RWPE2 (cell line): ENCODE measurements around the gene PDE12.

Source experiments
- ATAC-seq: fragments of 200-7000 bp; cut with Tn5 transposase; 3 replicates; pipeline ENCODE4 v1.9.1; 2021; ENCODE audit warnings: low read depth
- DNase-seq: peaks from one replicate; pipeline ENCODE4 v3.0.0-alpha.2; 2020; ENCODE audit warnings: low spot score
- H3K27ac ChIP-seq: fragments of 450-650 bp; 2 replicates; pipeline ENCODE4 v1.5.1; 2017; ENCODE audit warnings: mild to moderate bottlenecking; ENCODE audit not compliant: poor library complexity, severe bottlenecking
- H3K27me3 ChIP-seq: fragments of 250-450 bp; sonication (Bioruptor Pico); 2 replicates; pipeline ENCODE4 v1.5.1; 2021; ENCODE audit warnings: mild to moderate bottlenecking, moderate library complexity; ENCODE audit not compliant: insufficient read depth, poor library complexity, severe bottlenecking
- H3K36me3 ChIP-seq: fragments of 250-450 bp; sonication (Bioruptor Pico); 2 replicates; pipeline ENCODE4 v1.5.1; 2020; ENCODE audit warnings: low read depth, mild to moderate bottlenecking, moderate library complexity
- H3K4me1 ChIP-seq: fragments of 250-450 bp; sonication (Bioruptor Pico); 2 replicates; pipeline ENCODE4 v1.5.1; 2021; ENCODE audit warnings: mild to moderate bottlenecking, moderate library complexity; ENCODE audit not compliant: insufficient read depth, poor library complexity, severe bottlenecking
- H3K4me3 ChIP-seq: fragments of 250-450 bp; sonication (Bioruptor Pico); 2 replicates; pipeline ENCODE4 v1.5.1; 2021; ENCODE audit warnings: mild to moderate bottlenecking, moderate library complexity; ENCODE audit not compliant: severe bottlenecking
- H3K9me3 ChIP-seq: fragments of 250-450 bp; sonication (Bioruptor Pico); 2 replicates; pipeline ENCODE4 v1.5.1; 2021; ENCODE audit warnings: mild to moderate bottlenecking, moderate library complexity; ENCODE audit not compliant: severe bottlenecking
- TF ChIP-seq, protein P1 (sequence below): fragments of 450-650 bp; IDR thresholded peaks from one replicate; pipeline ENCODE4 v1.5.1; 2017; ENCODE audit warnings: mild to moderate bottlenecking, moderate library complexity; ENCODE audit not compliant: poor library complexity, severe bottlenecking

PDE12 gene

DNA sequence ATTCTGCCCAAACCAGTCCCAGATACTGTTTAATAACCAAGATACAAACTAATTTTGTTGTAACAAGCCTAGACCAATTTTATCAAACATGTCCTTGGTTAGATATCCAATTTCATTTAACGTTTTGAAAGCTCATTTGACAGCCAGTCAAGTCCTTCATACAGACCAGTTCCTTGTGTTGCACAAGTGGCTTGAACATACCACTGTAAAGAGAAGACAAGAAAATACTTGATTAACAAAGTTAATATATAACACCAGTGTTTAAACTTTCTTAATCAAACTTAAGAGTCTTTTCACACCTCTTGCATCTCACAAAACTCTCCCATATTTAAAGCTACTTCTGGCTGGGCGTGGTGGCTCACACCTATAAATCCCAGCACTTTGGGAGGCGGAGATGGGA is 16.0 kb downstream of the PDE12 start:
- no peak overlapping the region for H3K27ac ChIP-seq
- no peaks in the 10 kb centered on the region for H3K27me3 ChIP-seq
- H3K36me3 ChIP-seq = peaks cover 83% of the 10 kb centered on the region
- ATAC-seq (no peak), DNase-seq (no peak)
- no peak overlapping the region for H3K4me3 ChIP-seq
- TF ChIP-seq, protein P1, sequence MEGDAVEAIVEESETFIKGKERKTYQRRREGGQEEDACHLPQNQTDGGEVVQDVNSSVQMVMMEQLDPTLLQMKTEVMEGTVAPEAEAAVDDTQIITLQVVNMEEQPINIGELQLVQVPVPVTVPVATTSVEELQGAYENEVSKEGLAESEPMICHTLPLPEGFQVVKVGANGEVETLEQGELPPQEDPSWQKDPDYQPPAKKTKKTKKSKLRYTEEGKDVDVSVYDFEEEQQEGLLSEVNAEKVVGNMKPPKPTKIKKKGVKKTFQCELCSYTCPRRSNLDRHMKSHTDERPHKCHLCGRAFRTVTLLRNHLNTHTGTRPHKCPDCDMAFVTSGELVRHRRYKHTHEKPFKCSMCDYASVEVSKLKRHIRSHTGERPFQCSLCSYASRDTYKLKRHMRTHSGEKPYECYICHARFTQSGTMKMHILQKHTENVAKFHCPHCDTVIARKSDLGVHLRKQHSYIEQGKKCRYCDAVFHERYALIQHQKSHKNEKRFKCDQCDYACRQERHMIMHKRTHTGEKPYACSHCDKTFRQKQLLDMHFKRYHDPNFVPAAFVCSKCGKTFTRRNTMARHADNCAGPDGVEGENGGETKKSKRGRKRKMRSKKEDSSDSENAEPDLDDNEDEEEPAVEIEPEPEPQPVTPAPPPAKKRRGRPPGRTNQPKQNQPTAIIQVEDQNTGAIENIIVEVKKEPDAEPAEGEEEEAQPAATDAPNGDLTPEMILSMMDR = no peak
- H3K4me1 ChIP-seq = no peaks in the 10 kb centered on the region
- H3K9me3 ChIP-seq = no peaks in the 10 kb centered on the region

DNA sequence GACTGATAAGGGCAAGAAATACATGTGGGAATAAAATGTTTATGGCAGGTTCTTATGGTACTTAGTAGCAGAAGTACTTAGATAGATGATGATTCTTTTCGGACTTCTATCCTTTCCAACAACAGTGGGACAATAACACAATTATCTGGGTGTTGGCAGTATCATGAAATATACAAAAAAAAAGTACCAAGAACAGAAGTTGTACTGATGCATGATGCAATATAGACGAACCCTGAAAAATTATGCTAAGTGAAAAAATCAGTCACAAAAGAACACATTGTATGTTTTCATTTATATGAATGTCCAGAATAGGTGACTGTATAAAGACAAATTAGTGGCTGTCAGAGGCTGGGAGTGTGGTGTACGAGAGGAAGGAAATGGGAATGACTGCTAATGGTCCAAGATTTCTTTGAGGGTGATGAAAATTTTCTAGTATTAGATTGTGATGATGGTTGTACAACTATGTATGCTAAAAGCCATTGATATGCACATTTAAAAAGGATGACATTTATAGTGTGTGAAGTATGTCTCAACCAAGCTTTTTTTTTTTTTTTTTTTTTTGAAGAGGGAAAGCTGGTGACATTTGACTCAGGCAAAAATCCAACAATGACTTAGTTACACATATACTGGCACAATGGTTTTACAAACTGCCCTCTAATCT is 20.0 kb downstream of the PDE12 start:
- Histone ChIP-seq H3K27ac (no peak overlapping the region), H3K9me3 (no peaks in the 10 kb centered on the region), H3K27me3 (no peaks in the 10 kb centered on the region), H3K4me3 (no peak overlapping the region), H3K36me3 (peaks cover 93% of the 10 kb centered on the region), H3K4me1 (no peaks in the 10 kb centered on the region)
- TF ChIP-seq, protein P1 = no peak
- no peak for DNase-seq
- no peak for ATAC-seq

DNA sequence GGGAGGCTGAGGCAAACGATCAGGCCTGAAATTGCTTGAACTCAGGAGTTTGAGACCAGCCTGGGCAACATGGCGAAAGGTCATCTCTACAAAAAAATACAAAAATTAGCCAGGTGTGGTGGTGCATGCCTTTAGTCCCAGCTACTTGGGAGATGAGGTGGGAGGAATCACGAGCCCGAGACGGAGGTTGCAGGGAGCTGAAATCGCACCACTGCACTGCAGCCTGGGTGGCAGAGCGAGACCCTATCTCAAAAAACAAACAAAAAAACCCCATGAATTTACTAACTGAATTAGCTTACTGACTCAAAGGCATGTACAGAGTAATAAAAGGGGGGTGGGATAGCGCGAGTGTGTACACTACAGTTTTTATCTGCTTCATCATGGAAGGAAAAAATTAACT is 21.7 kb downstream of the PDE12 start:
- peaks cover 93% of the 10 kb centered on the region for H3K36me3 ChIP-seq
- H3K27ac ChIP-seq = no peak overlapping the region
- H3K4me3 ChIP-seq = no peak overlapping the region
- H3K9me3 ChIP-seq = no peaks in the 10 kb centered on the region
- H3K4me1 ChIP-seq = no peaks in the 10 kb centered on the region
- no peaks in the 10 kb centered on the region for H3K27me3 ChIP-seq
- ATAC-seq (no peak), DNase-seq (no peak)
- TF ChIP-seq, protein P1 = no peak

DNA sequence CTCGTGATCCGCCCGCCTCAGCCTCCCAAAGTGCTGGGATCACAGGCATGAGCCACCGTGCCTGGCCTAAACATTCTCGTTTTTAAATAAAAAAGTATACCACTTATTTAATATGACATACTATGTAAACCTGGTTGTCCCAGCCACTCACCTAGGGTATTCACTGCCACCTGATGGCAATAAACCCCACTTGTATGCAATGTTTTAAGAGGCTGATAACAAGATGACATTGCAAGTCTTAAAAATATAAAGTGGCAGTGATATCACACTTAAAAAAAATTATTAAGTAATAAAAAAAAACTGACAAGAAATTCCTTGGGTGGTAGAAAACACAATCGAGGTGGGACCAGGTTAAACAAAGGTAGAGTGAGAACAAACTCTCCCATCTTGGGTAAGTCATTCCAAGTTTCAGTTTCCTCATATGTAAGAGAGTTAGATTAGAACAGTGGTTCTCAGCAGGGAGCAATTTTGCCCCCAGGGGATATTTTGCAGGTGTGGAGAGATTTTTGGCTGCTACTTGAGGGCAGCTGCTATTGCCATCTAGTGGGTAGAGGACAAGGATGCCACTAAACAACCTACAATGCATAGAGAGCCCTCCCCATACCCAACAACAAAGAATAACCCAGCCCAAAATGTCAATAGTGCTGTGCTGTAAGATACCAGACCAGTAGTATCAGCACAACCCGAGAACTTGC is 26.5 kb downstream of the PDE12 start:
- Histone ChIP-seq H3K27me3 (no peaks in the 10 kb centered on the region), H3K4me1 (no peaks in the 10 kb centered on the region), H3K9me3 (no peaks in the 10 kb centered on the region), H3K4me3 (no peak overlapping the region), H3K27ac (no peak overlapping the region), H3K36me3 (peaks cover 87% of the 10 kb centered on the region)
- peak; percentile 74 for ATAC-seq
- no peak for DNase-seq
- TF ChIP-seq, protein P1 = peak; percentile 33

DNA sequence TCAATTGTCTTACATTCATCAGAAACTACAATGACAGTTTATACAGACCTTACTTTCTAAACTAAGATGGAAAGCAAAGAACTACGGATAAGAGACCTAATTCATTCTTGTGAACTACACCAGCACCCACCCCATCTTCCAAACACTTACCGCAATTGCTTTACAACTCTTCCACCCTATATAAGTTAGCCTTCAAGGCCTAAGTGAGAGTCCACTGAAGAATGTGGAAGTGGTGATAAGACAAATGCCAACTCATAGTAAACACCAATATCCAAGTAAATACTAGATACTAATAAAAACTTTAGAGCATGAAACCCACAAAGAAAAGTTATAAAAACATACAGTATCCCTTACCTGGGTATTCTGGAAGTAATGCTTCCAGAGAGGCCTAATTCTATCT is 27.5 kb downstream of the PDE12 start:
- Histone ChIP-seq H3K27ac (no peak overlapping the region), H3K36me3 (peaks cover 86% of the 10 kb centered on the region), H3K9me3 (no peaks in the 10 kb centered on the region), H3K4me1 (no peaks in the 10 kb centered on the region), H3K4me3 (no peak overlapping the region), H3K27me3 (no peaks in the 10 kb centered on the region)
- TF ChIP-seq, protein P1 = no peak
- ATAC-seq = no peak
- no peak for DNase-seq
